Sigmoid colon (tissue), 3 donors: Measurements from ENCODE around the gene SNTG2.

Source experiments
- CTCF ChIP-seq, 4 experiments: fragments of 450-650 bp in 3 of 4; fragments of 200-600 bp in 1 of 4; IDR thresholded peaks; one replicate each; pipeline ENCODE4 v1.5.1; 2016 to 2019; ENCODE audit warnings: antibody characterized with exemption in 4 of 4, mild to moderate bottlenecking in 3 of 4, moderate library complexity in 2 of 4
- POLR2A ChIP-seq, 2 donors: fragments of 450-650 bp; IDR thresholded peaks; one replicate each; pipeline ENCODE4 v1.6.1; 2016; ENCODE audit warnings: antibody characterized with exemption in 2 of 2, mild to moderate bottlenecking in 2 of 2, moderate library complexity in 2 of 2

DNA sequence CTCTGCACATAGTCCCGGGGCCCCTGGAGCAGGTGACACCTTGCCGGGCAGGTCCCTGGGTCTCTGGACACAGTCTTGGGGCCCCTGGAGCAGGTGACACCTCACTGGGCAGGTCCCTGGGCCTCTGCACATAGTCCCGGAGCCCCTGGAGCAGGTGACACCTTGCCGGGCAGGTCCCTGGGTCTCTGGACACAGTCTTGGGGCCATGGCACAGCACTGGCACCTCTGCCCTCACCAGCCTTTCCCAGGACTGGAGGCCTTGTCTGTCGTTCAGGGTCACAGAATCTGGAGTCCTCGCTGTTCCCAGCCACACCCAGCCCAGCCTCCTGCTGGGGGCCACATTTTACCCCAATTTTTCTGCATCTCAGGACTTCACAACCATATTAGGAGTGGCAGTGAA is 464.9 kb downstream of the SNTG2 start:
- TF ChIP-seq CTCF (IDR thresholded peaks at IDR 0.05) (no peak), POLR2A (IDR thresholded peaks at IDR 0.05) (no peak)
